SK-N-SH (cell line): ENCODE data around the gene CCND2. TPM values are rescaled to one million over a fixed set of nuclear protein-coding genes. Genes with fewer than 3 reads are reported as not detected.

Source experiments
- CTCF ChIA-PET: fragments of 300-600, 350-600 bp; formaldehyde crosslinking; extraction: SDS; loops from one replicate; lab custom pipeline; 2021; lab: Yijun Ruan, JAX
- POLR2A ChIA-PET: fragments of 350-600 bp; sonication (Branson Sonifier 250); formaldehyde crosslinking; extraction: SDS; loops from one replicate; lab custom pipeline; 2020; ENCODE audit warnings: antibody characterized with exemption, inconsistent platforms; lab: Yijun Ruan, JAX
- DNase-seq: peaks from one replicate; pipeline ENCODE4 v3.0.0; 2012
- H2AFZ ChIP-seq: fragments of 200-600 bp; sonication (generic); 2 replicates; pipeline ENCODE4 v1.8.1; 2016; ENCODE audit warnings: antibody characterized with exemption, mild to moderate bottlenecking, low read depth
- H3F3A ChIP-seq: fragments of 200-600 bp; sonication (generic); replicated peaks from 2 replicates; pipeline ENCODE3; 2016; ENCODE audit warnings: antibody characterized with exemption, mild to moderate bottlenecking; ENCODE audit not compliant: insufficient read depth
- H3K27ac ChIP-seq, 2 experiments: fragments of 200-500 bp in 1 of 2; fragments of 200-600 bp in 1 of 2; sonication (Bioruptor generic) in 1 of 2; sonication (generic), shearing (Covaris generic) in 1 of 2; 2 replicates each; pipeline versions ENCODE4 v1.5.1 to v1.6.1; 2014 to 2016; ENCODE audit warnings: low read depth in 2 of 2, inconsistent platforms in 1 of 2, low read length in 1 of 2, mild to moderate bottlenecking in 1 of 2, mixed read lengths in 1 of 2
- H3K27me3 ChIP-seq: fragments of 200-600 bp; sonication (generic), shearing (Covaris generic); 2 replicates; pipeline ENCODE4 v1.6.1; 2016; ENCODE audit warnings: mixed run types; ENCODE audit not compliant: insufficient read depth
- H3K36me3 ChIP-seq, 2 experiments: fragments of 200-500 bp in 1 of 2; fragments of 200-600 bp in 1 of 2; sonication (Bioruptor generic) in 1 of 2; sonication (generic) in 1 of 2; replicated peaks in 1 of 2; 2 replicates each; pipeline versions ENCODE3 to v1.5.1; 2014 to 2016; ENCODE audit warnings: low read length in 1 of 2, mild to moderate bottlenecking in 1 of 2; ENCODE audit not compliant: insufficient read depth in 2 of 2, control insufficient read depth in 1 of 2
- H3K4me1 ChIP-seq, 2 experiments: fragments of 200-500 bp in 1 of 2; fragments of 200-600 bp in 1 of 2; sonication (Bioruptor generic) in 1 of 2; sonication (generic), shearing (Covaris generic) in 1 of 2; 2 replicates each; pipeline versions ENCODE4 v1.5.1 to v1.6.1; 2014 to 2016; ENCODE audit warnings: low read depth in 1 of 2, low read length in 1 of 2, mixed run types in 1 of 2; ENCODE audit not compliant: insufficient read depth in 2 of 2, control insufficient read depth in 1 of 2
- H3K4me2 ChIP-seq: fragments of 200-600 bp; sonication (generic), shearing (Covaris generic); 2 replicates; pipeline ENCODE4 v1.6.1; 2017; ENCODE audit warnings: mixed run types
- H3K4me3 ChIP-seq, 2 experiments: fragments of 200-500 bp in 1 of 2; fragments of 200-600 bp in 1 of 2; sonication (Bioruptor generic) in 1 of 2; sonication (generic), shearing (Covaris generic) in 1 of 2; 2 replicates each; pipeline versions ENCODE4 v1.5.1 to v1.8.1; 2014 to 2016; ENCODE audit warnings: low read depth in 2 of 2, inconsistent platforms in 1 of 2, low read length in 1 of 2, mild to moderate bottlenecking in 1 of 2, mixed read lengths in 1 of 2, moderate library complexity in 1 of 2
- H3K79me2 ChIP-seq: fragments of 200-600 bp; sonication (generic); 2 replicates; pipeline ENCODE4 v1.8.1; 2017; ENCODE audit warnings: mild to moderate bottlenecking; ENCODE audit not compliant: insufficient read depth
- H3K9ac ChIP-seq: fragments of 200-600 bp; sonication (generic); 2 replicates; pipeline ENCODE4 v1.6.1; 2017; ENCODE audit warnings: mixed run types
- H3K9me2 ChIP-seq: fragments of 200-600 bp; sonication (generic); 2 replicates; pipeline ENCODE4 v1.6.1; 2017; ENCODE audit warnings: mixed run types
- H3K9me3 ChIP-seq: fragments of 200-600 bp; sonication (generic); 2 replicates; pipeline ENCODE4 v1.6.1; 2017; ENCODE audit warnings: mixed run types, mild to moderate bottlenecking, moderate library complexity
- H4K20me1 ChIP-seq: fragments of 200-600 bp; sonication (generic); 2 replicates; pipeline ENCODE4 v1.6.1; 2017; ENCODE audit warnings: mild to moderate bottlenecking, mixed run types; ENCODE audit not compliant: insufficient read depth
- CHD2 ChIP-seq: fragments of 150-350 bp; IDR thresholded peaks from 2 replicates; pipeline ENCODE4 v1.6.1; 2018; ENCODE audit warnings: low read length; ENCODE audit not compliant: partially characterized antibody
- CTCF ChIP-seq: fragments of 200-600 bp; sonication (generic); IDR thresholded peaks from 2 replicates; pipeline ENCODE4 v1.6.1; 2017; ENCODE audit warnings: antibody characterized with exemption, mild to moderate bottlenecking, moderate library complexity
- ELF1 ChIP-seq: IDR thresholded peaks from 2 replicates; pipeline ENCODE4 v1.4.0; 2012
- FOXJ3 ChIP-seq: sonication (generic); formaldehyde crosslinking; IDR thresholded peaks from 2 replicates; pipeline ENCODE4 v1.5.1; 2020; ENCODE audit warnings: mild to moderate bottlenecking, missing genetic modification reagents
- FOXM1 ChIP-seq: IDR thresholded peaks from 2 replicates; pipeline ENCODE4 v1.4.0; 2012; ENCODE audit warnings: low read depth, mild to moderate bottlenecking
- GATA2 ChIP-seq: sonication (generic); formaldehyde crosslinking; IDR thresholded peaks from 2 replicates; pipeline ENCODE4 v1.5.0; 2020; ENCODE audit warnings: mild to moderate bottlenecking, missing genetic modification reagents
- MAX ChIP-seq: IDR thresholded peaks from 2 replicates; pipeline ENCODE4 v1.4.0; 2012; ENCODE audit warnings: low read depth
- MXI1 ChIP-seq: IDR thresholded peaks from 2 replicates; pipeline ENCODE4 v1.6.1; 2012; ENCODE audit warnings: mild to moderate bottlenecking, low read depth, low read length, improper control_type of control experiment
- PBX3 ChIP-seq: IDR thresholded peaks from 2 replicates; pipeline ENCODE4; 2012
- POLR2AphosphoS5 ChIP-seq: IDR thresholded peaks from 2 replicates; pipeline ENCODE4 v1.6.1; 2012; ENCODE audit warnings: low read depth, low read length
- RAD21 ChIP-seq: IDR thresholded peaks from 2 replicates; pipeline ENCODE4 v1.6.1; 2012; ENCODE audit warnings: mild to moderate bottlenecking, low read length
- RCOR1 ChIP-seq: fragments of 150-350 bp; IDR thresholded peaks from 2 replicates; pipeline ENCODE4 v1.6.1; 2017; ENCODE audit warnings: antibody characterized with exemption, low read length
- REST ChIP-seq: IDR thresholded peaks from 2 replicates; pipeline ENCODE4 v1.6.1; 2012; ENCODE audit warnings: mild to moderate bottlenecking, low read depth, low read length, moderate library complexity
- RFX5 ChIP-seq: IDR thresholded peaks from 2 replicates; pipeline ENCODE4 v1.6.1; 2012; ENCODE audit warnings: mild to moderate bottlenecking, improper control_type of control experiment, low read length
- RXRA ChIP-seq: IDR thresholded peaks from 2 replicates; pipeline ENCODE4 v1.4.0; 2012; ENCODE audit warnings: low read depth, mild to moderate bottlenecking, borderline replicate concordance
- SIN3A ChIP-seq: IDR thresholded peaks from 2 replicates; pipeline ENCODE4 v1.6.1; 2012; ENCODE audit warnings: low read depth, mild to moderate bottlenecking, low read length, moderate library complexity, borderline replicate concordance
- TAF1 ChIP-seq: IDR thresholded peaks from 2 replicates; pipeline ENCODE4 v1.6.1; 2012; ENCODE audit warnings: low read depth, mild to moderate bottlenecking, low read length, moderate library complexity, borderline replicate concordance
- TEAD4 ChIP-seq: IDR thresholded peaks from 2 replicates; pipeline ENCODE4 v1.4.0; 2012; ENCODE audit warnings: mild to moderate bottlenecking, borderline replicate concordance; ENCODE audit not compliant: insufficient read depth
- USF1 ChIP-seq: IDR thresholded peaks from 2 replicates; pipeline ENCODE4 v1.4.0; 2012; ENCODE audit warnings: low read depth, borderline replicate concordance
- USF2 ChIP-seq: fragments of 150-350 bp; IDR thresholded peaks from 2 replicates; pipeline ENCODE4 v1.6.1; 2017; ENCODE audit warnings: antibody characterized with exemption, low read length, low read depth, borderline replicate concordance
- WGBS: methylation state at CpG from one replicate; pipeline ENCODE4 v1.1.6; 2017; ENCODE audit warnings: low lambda C conversion rate; 5-methylcytosine and 5-hydroxymethylcytosine counted together
- polyA plus RNA-seq, 3 experiments: library from polyadenylated mRNA; depleted of rRNA; stranded (reverse); fragments of >200 nt; gene quantifications; 2 replicates each; pipeline ENCODE4 v1.2.3, GENCODE V29; 2012

CCND2 gene
- polyA plus RNA-seq, 1 of the 3 experiments (the other 2 are of a cell fraction), result not detected

- H3K27me3 ChIP-seq, result no peaks in the 10 kb centered on the region; the same call in 1 of the 2 replicates
- no peak overlapping the region for H3K4me2 ChIP-seq
- no peak overlapping the region for H3K9ac ChIP-seq
- no peak for DNase-seq
- ChIA-PET POLR2A (no interaction called here), CTCF (no interaction called here)
- H2AFZ ChIP-seq, result no peak overlapping the region
- no peaks in the 10 kb centered on the region for H3K9me3 ChIP-seq
- 36% methylated on average over 4 of the region's 5 CpGs for WGBS
- no peaks in the 10 kb centered on the region for H3K4me1 ChIP-seq
- H3K79me2 ChIP-seq, result no peaks in the 10 kb centered on the region
- no peak for TF ChIP-seq MAX
- no peak for TF ChIP-seq GATA2
- no peak for TF ChIP-seq CHD2
- no peak for TF ChIP-seq USF2
- no peak for TF ChIP-seq FOXJ3 (CRISPR knock-in tag)
- TF ChIP-seq PBX3, result no peak
- TF ChIP-seq RXRA, result no peak
- H3K9me2 ChIP-seq, result no peaks in the 10 kb centered on the region
- H3K27ac ChIP-seq, result no peak overlapping the region
- H3K4me3 ChIP-seq, result no peak overlapping the region
- H3F3A ChIP-seq, result no peaks in the 10 kb centered on the region
- H4K20me1 ChIP-seq, result no peaks in the 10 kb centered on the region
- no peaks in the 10 kb centered on the region for H3K36me3 ChIP-seq
These were observed 33.3 kb upstream of the CCND2 start for GRCh38 chr12:4240161-4240783.

GRCh38 chr12:4240981-4241380 lies 32.6 kb upstream of the CCND2 start:
- Histone ChIP-seq H3K27me3 (no peaks in the 10 kb centered on the region; the same call in 1 of the 2 replicates), H3K36me3 (no peaks in the 10 kb centered on the region), H3K4me1 (no peaks in the 10 kb centered on the region), H3K9ac (no peak overlapping the region), H3K9me3 (no peaks in the 10 kb centered on the region), H3K79me2 (no peaks in the 10 kb centered on the region), H3K9me2 (no peaks in the 10 kb centered on the region), H3K4me2 (no peak overlapping the region), H4K20me1 (no peaks in the 10 kb centered on the region), H2AFZ (no peak overlapping the region), H3K27ac (no peak overlapping the region), H3K4me3 (no peak overlapping the region), H3F3A (no peaks in the 10 kb centered on the region)
- 0% methylated on average over 3 of the region's 5 CpGs for WGBS
- POLR2A ChIA-PET, result no interaction called here
- no peak for DNase-seq
- CTCF ChIA-PET, result no interaction called here
- TF ChIP-seq RAD21, result no peak
- TF ChIP-seq ELF1, result no peak
- no peak for TF ChIP-seq FOXM1
- no peak for TF ChIP-seq CHD2
- TF ChIP-seq CTCF, result no peak
- TF ChIP-seq REST, result no peak
- no peak for TF ChIP-seq SIN3A
- TF ChIP-seq TEAD4, result no peak
- TF ChIP-seq TAF1, result no peak
- TF ChIP-seq USF1, result no peak
- TF ChIP-seq MXI1, result no peak
- TF ChIP-seq RCOR1, result no peak
- no peak for TF ChIP-seq FOXJ3 (CRISPR knock-in tag)
- TF ChIP-seq POLR2AphosphoS5, result no peak
- no peak for TF ChIP-seq RFX5
